Endothelial cell of umbilical vein (primary cell): ENCODE measurements around the gene ECM2. TPM values are rescaled to one million over a fixed set of nuclear protein-coding genes. Genes with fewer than 3 reads are reported as not detected.

Source experiments
- BruUV-seq: library from RNA; stranded (reverse); fragments of 400-500 nt; replicated peaks from 2 replicates; lab custom pipeline; 2021; lab: Mats Ljungman, UMichigan
- CTCF ChIA-PET: fragments of 300-600, 350-600 bp; sonication (Branson Sonifier 250); formaldehyde crosslinking; loops from one replicate; lab custom pipeline; 2021; ENCODE audit warnings: antibody characterized with exemption, inconsistent platforms; lab: Charles Lee
- POLR2A ChIA-PET: fragments of 300-600, 350-600 bp; sonication (Branson Sonifier 250); formaldehyde crosslinking; loops from one replicate; lab custom pipeline; 2021; ENCODE audit warnings: antibody characterized with exemption, inconsistent platforms; lab: Charles Lee
- DNase-seq: peaks from one replicate; pipeline ENCODE4 v3.0.0-alpha.2; 2011; ENCODE audit warnings: low read depth, low spot score
- FAIRE-seq: peaks from 2 replicates; lab custom pipeline; 2011; peaks lifted over from hg19 to GRCh38; lab: Jason Lieb, UNC
- H2AFZ ChIP-seq: 2 replicates; pipeline ENCODE4 v1.6.0; 2012; ENCODE audit warnings: low read depth, low read length, control low read depth, inconsistent platforms
- H3K27ac ChIP-seq: 2 replicates; pipeline ENCODE4 v1.5.1; 2011; ENCODE audit warnings: low read depth, mild to moderate bottlenecking, control low read depth, low read length, moderate library complexity; ENCODE audit not compliant: insufficient read depth
- H3K27me3 ChIP-seq, 2 experiments: 2 replicates each; pipeline versions ENCODE4 v1.6.0 to v1.6.1; 2011; ENCODE audit warnings: low read length in 2 of 2, mixed read lengths in 1 of 2; ENCODE audit not compliant: control insufficient read depth in 2 of 2, insufficient read depth in 2 of 2
- H3K36me3 ChIP-seq, 2 experiments: 2 replicates in 1 of 2; 3 replicates in 1 of 2; pipeline ENCODE4 v1.5.1; 2011; ENCODE audit warnings: low read length in 2 of 2, mild to moderate bottlenecking in 1 of 2, moderate library complexity in 1 of 2; ENCODE audit not compliant: control insufficient read depth in 2 of 2, insufficient read depth in 2 of 2; ENCODE audit errors: extremely low read depth in 1 of 2
- H3K4me1 ChIP-seq: 3 replicates; pipeline ENCODE4 v1.5.1; 2011; ENCODE audit warnings: mild to moderate bottlenecking, low read length; ENCODE audit not compliant: control insufficient read depth, insufficient read depth; ENCODE audit errors: extremely low read depth
- H3K4me2 ChIP-seq: 2 replicates; pipeline ENCODE4 v1.6.1; 2011; ENCODE audit warnings: low read length, control low read depth, mixed read lengths; ENCODE audit not compliant: insufficient read depth
- H3K4me3 ChIP-seq, 3 experiments: fragments of 200-600 bp in 1 of 3; sonication (generic), shearing (Covaris generic) in 1 of 3; replicated peaks in 1 of 3; 2 replicates each; pipeline ENCODE4 v1.5.1; 2011 to 2016; ENCODE audit warnings: control low read depth in 3 of 3, low read length in 3 of 3, mild to moderate bottlenecking in 2 of 3, inconsistent platforms in 1 of 3, low read depth in 1 of 3, moderate library complexity in 1 of 3; ENCODE audit not compliant: insufficient read depth in 1 of 3
- H3K79me2 ChIP-seq: 2 replicates; pipeline ENCODE4 v1.6.0; 2012; ENCODE audit warnings: low read length, inconsistent platforms; ENCODE audit not compliant: control insufficient read depth, insufficient read depth
- H3K9ac ChIP-seq: replicated peaks from 2 replicates; pipeline ENCODE3; 2011; ENCODE audit warnings: low read length, control low read depth; ENCODE audit not compliant: insufficient read depth; ENCODE audit errors: extremely low read depth
- H3K9me1 ChIP-seq: replicated peaks from 3 replicates; pipeline ENCODE4 v1.6.0; 2011; ENCODE audit warnings: mild to moderate bottlenecking, low read length; ENCODE audit not compliant: control insufficient read depth, insufficient read depth; ENCODE audit errors: extremely low read depth
- H3K9me3 ChIP-seq: replicated peaks from 2 replicates; pipeline ENCODE4 v1.5.1; 2012; ENCODE audit warnings: low read length, inconsistent platforms; ENCODE audit not compliant: control insufficient read depth, insufficient read depth
- H4K20me1 ChIP-seq: replicated peaks from 2 replicates; pipeline ENCODE3; 2011; ENCODE audit warnings: mild to moderate bottlenecking, low read length; ENCODE audit not compliant: control insufficient read depth, insufficient read depth; ENCODE audit errors: extremely low read depth
- EZH2 ChIP-seq: IDR thresholded peaks from 2 replicates; pipeline ENCODE4 v1.6.1; 2012; ENCODE audit warnings: borderline replicate concordance, low read depth, mild to moderate bottlenecking, moderate library complexity, low read length, inconsistent platforms; ENCODE audit not compliant: severe bottlenecking
- FOS ChIP-seq: IDR thresholded peaks from 2 replicates; pipeline ENCODE4 v1.6.1; 2011; ENCODE audit warnings: mild to moderate bottlenecking, low read length, moderate library complexity, borderline replicate concordance; ENCODE audit not compliant: insufficient read depth
- GATA2 ChIP-seq: IDR thresholded peaks from 2 replicates; pipeline ENCODE4 v1.7.0; 2011; ENCODE audit warnings: low read depth, mild to moderate bottlenecking, moderate library complexity, mixed read lengths, low read length; ENCODE audit not compliant: insufficient read length, insufficient read depth
- JUN ChIP-seq: IDR thresholded peaks from 2 replicates; pipeline ENCODE4 v1.6.1; 2011; ENCODE audit warnings: borderline replicate concordance, low read depth; ENCODE audit not compliant: insufficient read length, insufficient read depth
- MAX ChIP-seq: IDR thresholded peaks from 2 replicates; pipeline ENCODE4 v1.6.1; 2011; ENCODE audit not compliant: insufficient read depth, insufficient read length
- MYC ChIP-seq: IDR thresholded peaks from one replicate; pipeline ENCODE4 v1.6.1; 2011; ENCODE audit warnings: mild to moderate bottlenecking, low read depth, low read length
- POLR2A ChIP-seq: IDR thresholded peaks from 2 replicates; pipeline ENCODE4 v1.6.1; 2012; ENCODE audit warnings: low read depth, mild to moderate bottlenecking, control low read depth, low read length
- POLR2AphosphoS5 ChIP-seq: IDR thresholded peaks from 2 replicates; pipeline ENCODE4 v1.6.1; 2012; ENCODE audit warnings: low read depth, mild to moderate bottlenecking, control low read depth, low read length, moderate library complexity; ENCODE audit not compliant: insufficient read depth
- dilution Hi-C: fragments of 300-500 bp; cut with MboI; formaldehyde crosslinking; loops from one replicate; pipeline ENCODE4 v1.15.0; 2019; ENCODE audit warnings: low sequenced_read_pairs; ENCODE audit not compliant: extremely low pct_ligation_motif_present
- intact Hi-C: fragments of 100-400 bp; cut with micrococcal nuclease; formaldehyde crosslinking; loops from one replicate; pipeline ENCODE4 v1.10.0; 2022
- polyA plus RNA-seq, 4 experiments: library from polyadenylated mRNA; depleted of rRNA in 3 of 4; stranded (reverse) in 3 of 4; unstranded in 1 of 4; fragments of >200 nt; gene quantifications; 2 replicates each; pipeline versions ENCODE4 v1.2.1 to v1.2.3, GENCODE V29; 2011 to 2012; ENCODE audit warnings: missing spikeins in 1 of 4
- total RNA-seq: library from RNA; stranded (reverse); gene quantifications from 2 replicates; pipeline ENCODE4 v1.2.3, GENCODE V29; 2021
- TF ChIP-seq, protein P1 (sequence below), 2 donors: IDR thresholded peaks; 1 replicate in 1 of 2; 2 replicates in 1 of 2; pipeline ENCODE4 v1.5.1; 2011; ENCODE audit warnings: low read length in 2 of 2, mild to moderate bottlenecking in 2 of 2, moderate library complexity in 2 of 2, control low read depth in 1 of 2, inconsistent platforms in 1 of 2, low read depth in 1 of 2; ENCODE audit not compliant: insufficient read depth in 1 of 2; ENCODE audit errors: extremely low read depth in 1 of 2

ECM2 gene
- total and polyA plus RNA-seq, 2 donors (not counting 3 experiments of a cell fraction or from before 2014, with no cell fraction given) = 0.03 TPM; not detected in 1

DNA sequence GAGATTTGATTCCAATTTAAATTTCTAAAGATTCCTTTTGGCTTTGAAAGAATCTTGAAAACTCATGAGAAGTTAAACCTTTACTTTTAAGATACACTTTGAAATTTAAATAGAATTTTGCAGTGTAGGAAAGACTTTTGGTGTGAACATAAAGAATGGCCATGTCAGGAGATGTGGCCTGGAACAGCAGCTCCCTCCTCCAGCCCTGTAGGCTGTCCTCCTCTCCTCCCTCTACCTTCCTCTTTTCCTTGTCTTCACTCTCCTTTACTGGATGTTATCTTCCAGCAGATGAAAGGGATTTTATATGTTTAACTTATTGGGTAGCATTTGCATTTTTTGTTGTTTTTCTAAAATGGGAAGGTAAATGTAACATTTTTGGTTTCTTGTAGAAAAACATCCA, 72.4 kb downstream of the ECM2 start:
- Histone ChIP-seq H3K36me3 (no peaks in the 10 kb centered on the region), H3K4me2 (no peak overlapping the region), H2AFZ (no peak overlapping the region), H3K4me1 (no peaks in the 10 kb centered on the region), H3K9me1 (no peaks in the 10 kb centered on the region), H3K9ac (no peak overlapping the region), H3K79me2 (no peaks in the 10 kb centered on the region), H3K27ac (no peak overlapping the region), H3K9me3 (no peaks in the 10 kb centered on the region), H3K27me3 (no peaks in the 10 kb centered on the region), H4K20me1 (no peaks in the 10 kb centered on the region), H3K4me3 (no peak overlapping the region)
- TF ChIP-seq MAX = no peak
- no peak for TF ChIP-seq GATA2
- no peak for TF ChIP-seq POLR2A
- TF ChIP-seq, protein P1, sequence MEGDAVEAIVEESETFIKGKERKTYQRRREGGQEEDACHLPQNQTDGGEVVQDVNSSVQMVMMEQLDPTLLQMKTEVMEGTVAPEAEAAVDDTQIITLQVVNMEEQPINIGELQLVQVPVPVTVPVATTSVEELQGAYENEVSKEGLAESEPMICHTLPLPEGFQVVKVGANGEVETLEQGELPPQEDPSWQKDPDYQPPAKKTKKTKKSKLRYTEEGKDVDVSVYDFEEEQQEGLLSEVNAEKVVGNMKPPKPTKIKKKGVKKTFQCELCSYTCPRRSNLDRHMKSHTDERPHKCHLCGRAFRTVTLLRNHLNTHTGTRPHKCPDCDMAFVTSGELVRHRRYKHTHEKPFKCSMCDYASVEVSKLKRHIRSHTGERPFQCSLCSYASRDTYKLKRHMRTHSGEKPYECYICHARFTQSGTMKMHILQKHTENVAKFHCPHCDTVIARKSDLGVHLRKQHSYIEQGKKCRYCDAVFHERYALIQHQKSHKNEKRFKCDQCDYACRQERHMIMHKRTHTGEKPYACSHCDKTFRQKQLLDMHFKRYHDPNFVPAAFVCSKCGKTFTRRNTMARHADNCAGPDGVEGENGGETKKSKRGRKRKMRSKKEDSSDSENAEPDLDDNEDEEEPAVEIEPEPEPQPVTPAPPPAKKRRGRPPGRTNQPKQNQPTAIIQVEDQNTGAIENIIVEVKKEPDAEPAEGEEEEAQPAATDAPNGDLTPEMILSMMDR (IDR thresholded peaks at IDR 0.05; ENCODE audit: extremely low read depth in 1 of 2, insufficient read depth in 1 of 2, low read depth in 1 of 2, low read length in 2 of 2) = no peak
- no peak for TF ChIP-seq POLR2AphosphoS5
- TF ChIP-seq FOS = no peak
- TF ChIP-seq EZH2 = no peak
- no peak for TF ChIP-seq MYC
- TF ChIP-seq JUN = no peak
- DNase-seq = no peak
- dilution Hi-C loops = no loop called here
- ChIA-PET CTCF (no interaction called here), POLR2A (no interaction called here)
- intact Hi-C loops = no loop called here
- no peak for FAIRE-seq
- BruUV-seq = no TSS peak
